AG10803 (cell line): ENCODE results near the gene HOXA5.

ENCODE experiments used
- DNase-seq: peaks from one replicate; pipeline ENCODE4 v3.0.0; 2010; ENCODE audit warnings: low read depth
- H3K4me3 ChIP-seq: 2 replicates; pipeline ENCODE4 v1.5.1; 2011; ENCODE audit warnings: mild to moderate bottlenecking, low read length, control low read depth
- CTCF ChIP-seq: conservative IDR thresholded peaks from 2 replicates; pipeline ENCODE4 v1.5.1; 2011; ENCODE audit warnings: mild to moderate bottlenecking, low read length, control low read depth, inconsistent platforms

Gene HOXA5

GRCh38 chr7:27130540-27131389 lies 12.7 kb downstream of the HOXA5 start, which contains the start of gene HOXA4:
Gene HOXA4, minus strand, starts transcription at chr7:27130757. Its CDS starts 24 bp downstream, at chr7:27130733.
- peak within 1 kb of the TSS; percentile 79 for H3K4me3 ChIP-seq
- TF ChIP-seq CTCF: no peak
- peak; percentile 89 for DNase-seq

DNA sequence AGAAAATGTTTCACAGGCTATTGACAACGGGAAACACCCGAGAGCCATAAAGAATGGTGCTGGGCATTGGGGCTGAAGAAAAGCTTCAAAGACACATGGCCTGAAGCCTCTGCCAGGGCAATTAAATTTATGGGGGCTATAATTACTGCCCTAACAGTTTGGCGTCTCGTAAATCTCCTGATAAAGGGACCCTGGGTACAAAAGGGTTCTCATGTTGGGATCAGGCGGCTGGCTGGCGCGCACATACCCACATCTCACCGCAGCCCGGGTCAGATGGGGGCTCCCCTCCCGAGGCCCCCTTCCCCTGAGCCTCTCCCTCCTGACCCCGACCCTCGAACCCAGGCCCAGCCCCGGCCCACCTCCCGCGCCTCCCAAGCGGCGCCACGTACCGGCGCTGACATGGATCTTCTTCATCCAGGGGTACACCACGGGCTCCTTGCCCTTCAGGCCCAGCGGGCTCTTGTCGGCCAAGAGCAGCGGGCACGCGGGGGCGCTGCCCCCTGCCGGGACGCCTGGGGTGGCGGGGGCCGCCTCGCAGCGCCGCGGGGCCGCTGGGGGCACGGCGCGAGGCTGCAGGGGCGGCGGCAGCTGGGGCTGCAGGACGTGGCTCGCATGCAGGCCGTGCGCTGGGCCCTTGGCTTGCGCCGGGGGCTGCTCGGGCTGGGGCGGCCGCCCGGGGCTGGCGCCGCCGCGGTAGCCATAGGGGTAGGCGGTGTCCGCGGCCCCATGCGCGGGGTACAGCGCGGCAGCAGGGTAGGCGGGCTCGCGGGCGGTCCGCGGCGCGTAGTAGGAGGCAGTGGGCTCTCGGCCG lies 13.5 kb downstream of the HOXA5 start:
- peak; percentile 37 for DNase-seq
- TF ChIP-seq CTCF: no peak; the same call in 1 of the 2 replicates
- peak overlapping the region; percentile 65 for H3K4me3 ChIP-seq

DNA sequence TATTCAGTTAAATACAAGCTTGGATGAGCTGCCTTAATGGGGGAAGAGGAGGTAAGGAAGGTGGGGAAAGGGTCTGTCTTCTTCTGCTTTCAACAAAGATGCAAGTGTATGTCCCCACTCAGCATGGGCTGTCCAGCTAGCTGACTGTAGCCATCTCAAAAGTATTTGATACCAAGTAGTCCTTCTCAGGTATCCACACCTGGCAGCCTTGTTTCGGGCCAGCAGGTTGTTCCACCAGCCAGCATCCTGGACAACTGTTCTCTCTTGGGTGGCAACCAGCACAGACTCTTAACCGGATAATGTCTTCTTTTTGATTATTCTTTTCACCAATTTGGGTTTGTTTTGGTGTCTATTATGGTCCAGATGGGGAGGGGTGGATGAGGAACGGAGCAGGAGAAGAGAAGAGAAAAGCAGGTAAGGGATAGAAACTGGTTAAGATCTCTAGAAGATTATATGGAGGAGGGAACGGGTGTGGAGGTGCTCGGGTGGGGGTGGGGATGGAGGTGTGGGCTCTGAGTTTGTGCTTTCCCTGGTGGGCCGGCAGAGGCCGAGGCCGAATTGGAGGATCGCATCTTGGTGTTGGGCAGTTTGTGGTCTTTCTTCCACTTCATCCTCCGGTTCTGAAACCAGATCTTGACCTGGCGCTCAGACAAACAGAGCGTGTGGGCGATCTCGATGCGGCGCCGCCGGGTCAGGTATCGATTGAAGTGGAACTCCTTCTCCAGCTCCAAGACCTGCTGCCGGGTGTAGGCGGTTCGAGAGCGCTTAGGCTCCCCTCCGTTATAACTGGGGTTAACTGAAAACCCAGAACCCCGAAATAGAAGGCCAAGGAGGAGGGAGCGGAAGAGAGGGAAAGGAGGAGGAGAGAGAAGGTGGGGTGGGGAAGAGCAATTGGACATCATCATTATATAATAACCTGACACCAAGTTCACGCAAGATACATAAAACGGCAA lies 14.4 kb downstream of the HOXA5 start:
- H3K4me3 ChIP-seq: peak overlapping the region; percentile 65
- DNase-seq: no peak
- TF ChIP-seq CTCF: no peak

GRCh38 chr7:27128034-27128433 lies 15.4 kb downstream of the HOXA5 start:
- no peak overlapping the region for H3K4me3 ChIP-seq
- no peak for DNase-seq
- no peak for TF ChIP-seq CTCF

DNA sequence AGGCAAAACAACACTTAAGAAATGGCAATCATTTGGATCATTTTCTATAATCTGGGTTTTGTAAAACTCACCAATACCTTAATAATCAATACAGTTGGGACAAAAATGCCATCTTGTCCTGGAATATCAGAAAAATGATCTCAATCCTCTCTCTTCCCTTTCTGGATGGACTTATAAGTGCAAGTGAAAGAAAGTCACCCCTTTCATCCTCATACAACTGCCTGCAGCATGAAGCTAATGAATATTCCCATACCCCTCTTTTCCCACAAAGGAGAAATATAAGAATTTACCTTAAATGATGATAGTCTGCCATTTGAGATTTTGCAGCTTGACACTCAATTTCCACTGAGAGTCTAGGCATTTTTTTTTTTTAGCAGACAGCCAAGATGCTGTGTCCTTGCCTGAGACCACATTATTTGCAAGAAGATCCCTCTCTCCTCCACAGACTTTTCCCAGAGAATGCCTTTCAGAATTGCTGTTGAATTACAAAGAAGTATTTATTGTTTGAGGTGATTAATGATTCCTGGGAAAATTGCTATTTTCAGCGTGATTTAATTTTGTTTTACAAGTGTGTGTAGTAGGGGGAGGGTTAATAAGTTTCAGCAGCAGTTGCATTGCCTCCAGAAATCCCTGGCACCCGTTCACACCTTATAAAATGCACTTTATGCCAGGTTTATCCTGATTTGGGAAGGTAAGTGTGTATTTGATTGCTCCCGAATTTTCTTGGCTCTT lies 16.7 kb downstream of the HOXA5 start:
- TF ChIP-seq CTCF: no peak
- H3K4me3 ChIP-seq: no peak overlapping the region
- no peak for DNase-seq

DNA sequence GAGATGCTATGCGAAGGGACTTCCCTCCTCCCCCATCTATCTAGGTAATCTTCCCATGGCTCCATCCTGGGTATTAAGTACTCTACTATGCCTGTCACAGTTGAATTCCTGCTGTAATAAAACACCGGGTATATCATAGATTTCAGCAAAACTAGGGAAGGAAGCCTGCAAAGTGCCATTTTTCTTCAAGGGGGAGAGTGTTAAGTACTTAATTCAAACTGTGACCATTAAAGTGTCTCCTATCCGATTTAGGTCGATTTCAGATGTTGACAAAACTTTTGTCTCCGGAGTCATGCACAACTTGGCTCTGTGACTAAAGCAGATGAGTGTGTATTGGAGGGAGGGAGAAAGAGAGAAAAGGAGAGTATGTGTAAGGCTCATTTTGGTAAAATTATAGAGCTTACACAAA lies 17.5 kb downstream of the HOXA5 start:
- TF ChIP-seq CTCF: no peak
- no peak for DNase-seq
- H3K4me3 ChIP-seq: no peak overlapping the region
